ENCODE results near the gene TMEM245. TPM values are rescaled to one million over a fixed set of nuclear protein-coding genes. Genes with fewer than 3 reads are reported as not detected.
A peak's percentile ranks its signal among the peaks of the same experiment; 100 is the strongest.

The TMEM245 gene
- polyA plus RNA-seq, 2 of the 4 experiments (the other 2 are of a cell fraction), result 44.9 to 88.9 TPM

GRCh38 chr9:109166771-109167601 lies 47.2 kb upstream of the TMEM245 start, which contains the start of gene FRRS1L (continued):
- TF ChIP-seq BCL3 (IDR thresholded peaks at IDR 0.05) (no peak), ZC3H11A (IDR thresholded peaks at IDR 0.05) (no peak), HOXA7 (CRISPR knock-in tag; IDR thresholded peaks at IDR 0.05) (no peak), RCOR1 (IDR thresholded peaks at IDR 0.05; ENCODE audit: low read depth, low read length) (no peak), ZSCAN20 (CRISPR knock-in tag; IDR thresholded peaks at IDR 0.05) (no peak)

GRCh38 chr9:109166171-109166770 lies 46.5 kb upstream of the TMEM245 start:
- peak overlapping the region in 1 of 2 experiments; percentile 76; a peak in 2 of 6 replicates for H3K27ac ChIP-seq
- ATAC-seq, result no peak
- CTCF ChIA-PET, result interaction anchor here (0.7 to 2.5 kb wide), 5 partner anchors 17 to 276 kb away, joined by 3 to 14 read pairs (median 3); no protein-coding TSS in a partner anchor
- DNase-seq (ENCODE audit: low read depth in 1 of 2, low spot score in 1 of 2), result no peak
- H3K4me2 ChIP-seq, result peak overlapping the region; percentile 69; the same call in 2 of the 3 replicates
- TF ChIP-seq NPAS2 (CRISPR knock-in tag; IDR thresholded peaks at IDR 0.05; ENCODE audit: borderline replicate concordance) (no peak), FOSB (CRISPR knock-in tag; IDR thresholded peaks at IDR 0.05) (no peak), FOSL2 (IDR thresholded peaks at IDR 0.05) (no peak), FOSL2 (CRISPR knock-in tag; IDR thresholded peaks at IDR 0.05) (no peak), EP300 (IDR thresholded peaks at IDR 0.05) (no peak), SREBF2 (IDR thresholded peaks at IDR 0.05) (no peak), JUNB (IDR thresholded peaks at IDR 0.05) (no peak), POLR2A (IDR thresholded peaks at IDR 0.05; ENCODE audit: low read length) (no peak), EHMT2 (IDR thresholded peaks at IDR 0.05; ENCODE audit: low read depth) (no peak), CTCF (IDR thresholded peaks at IDR 0.05) (no peak), REST (IDR thresholded peaks at IDR 0.05) (no peak), CBX8 (IDR thresholded peaks at IDR 0.05) (no peak), BCL3 (IDR thresholded peaks at IDR 0.05) (no peak), ATOH8 (CRISPR knock-in tag; IDR thresholded peaks at IDR 0.05; ENCODE audit: low read depth) (no peak), KDM1A (IDR thresholded peaks at IDR 0.05; ENCODE audit: low read depth) (no peak), HMGXB4 (CRISPR knock-in tag; IDR thresholded peaks at IDR 0.05; ENCODE audit: borderline replicate concordance) (no peak), ZSCAN20 (CRISPR knock-in tag; IDR thresholded peaks at IDR 0.05) (no peak), JUN (IDR thresholded peaks at IDR 0.05) (no peak), HOXB13 (CRISPR knock-in tag; IDR thresholded peaks at IDR 0.05; ENCODE audit: low read depth) (no peak), HOXB5 (CRISPR knock-in tag; IDR thresholded peaks at IDR 0.05) (no peak), CEBPB (IDR thresholded peaks at IDR 0.05) (no peak)
- WGBS (ENCODE audit: missing lambda C conversion rate), result 92% methylated on average over 16 of the region's 16 CpGs
- no peaks in the 10 kb centered on the region for H3K9me3 ChIP-seq
- no peak for FAIRE-seq
- POLR2A ChIA-PET, result no interaction called here
- no peak overlapping the region; the same call in 2 of the 3 replicates for H3K4me3 ChIP-seq
- no peaks in the 10 kb centered on the region for H3K4me1 ChIP-seq
